GM12878 (cell line): ENCODE results near the gene SPRTN. TPM values are rescaled to one million over a fixed set of nuclear protein-coding genes. Genes with fewer than 3 reads are reported as not detected.

Source experiments
- ATAC-seq: fragments of 200-7000 bp; cut with Tn5 transposase; 3 replicates; pipeline ENCODE4 v1.9.1; 2020; ENCODE audit warnings: mild to moderate bottlenecking, moderate library complexity
- BruUV-seq: library from RNA; stranded (reverse); fragments of 400-500 nt; replicated peaks from 2 replicates; lab custom pipeline; 2021; lab: Mats Ljungman, UMichigan
- CTCF ChIA-PET: fragments of 300-600 bp; sonication (Branson Sonifier 250); formaldehyde crosslinking; extraction: SDS; loops from one replicate; lab custom pipeline; 2021; ENCODE audit warnings: inconsistent platforms; lab: Yijun Ruan, JAX
- POLR2A ChIA-PET: fragments of 350-600 bp; formaldehyde crosslinking; extraction: SDS; loops from one replicate; lab custom pipeline; 2021; ENCODE audit warnings: inconsistent platforms; lab: Charles Lee
- RAD21 ChIA-PET: fragments of 300-600 bp; sonication (Branson Sonifier 250); formaldehyde crosslinking; loops from one replicate; lab custom pipeline; 2023; ENCODE audit warnings: antibody characterized with exemption; ENCODE audit not compliant: unreplicated experiment; lab: Charles Lee
- SMC1A ChIA-PET: fragments of 300-600 bp; sonication (Branson Sonifier 250); formaldehyde crosslinking; loops from one replicate; lab custom pipeline; 2023; ENCODE audit not compliant: unreplicated experiment, uncharacterized antibody; lab: Charles Lee
- DNase-seq: peaks from one replicate; pipeline ENCODE4 v3.0.0-alpha.2; 2011; ENCODE audit warnings: low read depth, low spot score
- FAIRE-seq: peaks from 3 replicates; lab custom pipeline; 2011; peaks lifted over from hg19 to GRCh38; lab: Jason Lieb, UNC
- H2AFZ ChIP-seq: 2 replicates; pipeline ENCODE4 v1.6.0; 2011; ENCODE audit warnings: low read depth, low read length, control low read depth; ENCODE audit not compliant: control insufficient read depth
- H3K27ac ChIP-seq: 2 replicates; pipeline ENCODE4 v1.5.1; 2011; ENCODE audit warnings: control low read depth; ENCODE audit not compliant: control insufficient read depth, insufficient read depth
- H3K27me3 ChIP-seq, 2 experiments: replicated peaks in 1 of 2; 2 replicates each; pipeline versions ENCODE4 v1.6.0 to v1.6.1; 2011; ENCODE audit warnings: low read length in 1 of 2; ENCODE audit not compliant: control insufficient read depth in 2 of 2, insufficient read depth in 2 of 2
- H3K36me3 ChIP-seq, 2 experiments: 2 replicates each; pipeline ENCODE4 v1.5.1; 2011; ENCODE audit warnings: low read length in 1 of 2; ENCODE audit not compliant: control insufficient read depth in 2 of 2, insufficient read depth in 2 of 2
- H3K4me1 ChIP-seq: 2 replicates; pipeline ENCODE4 v1.6.1; 2011; ENCODE audit warnings: mild to moderate bottlenecking, low read length, moderate library complexity, mixed read lengths; ENCODE audit not compliant: control insufficient read depth, insufficient read depth
- H3K4me2 ChIP-seq: 2 replicates; pipeline ENCODE4 v1.6.0; 2011; ENCODE audit warnings: control low read depth; ENCODE audit not compliant: control insufficient read depth, insufficient read depth
- H3K4me3 ChIP-seq: fragments of 200-600 bp; sonication (generic); 2 replicates; pipeline ENCODE4 v1.5.1; 2016
- H3K79me2 ChIP-seq: 2 replicates; pipeline ENCODE4 v1.6.0; 2011; ENCODE audit warnings: low read length; ENCODE audit not compliant: control insufficient read depth, insufficient read depth
- H3K9ac ChIP-seq: 2 replicates; pipeline ENCODE4 v1.8.0; 2011; ENCODE audit warnings: low read length, control low read depth, mixed read lengths; ENCODE audit not compliant: control insufficient read depth, insufficient read depth
- H3K9me3 ChIP-seq: replicated peaks from 3 replicates; pipeline ENCODE4 v1.5.1; 2011; ENCODE audit warnings: mild to moderate bottlenecking, low read length; ENCODE audit not compliant: control insufficient read depth, insufficient read depth
- H4K20me1 ChIP-seq: 2 replicates; pipeline ENCODE4 v1.6.0; 2011; ENCODE audit not compliant: control insufficient read depth, insufficient read depth
- BACH1 ChIP-seq: fragments of 450-650 bp; IDR thresholded peaks from 2 replicates; pipeline ENCODE4 v1.6.1; 2017; ENCODE audit warnings: mild to moderate bottlenecking, borderline replicate concordance
- IKZF2 ChIP-seq, 2 experiments: fragments of 450-650 bp; IDR thresholded peaks; 2 replicates each; pipeline ENCODE4 v1.6.1; 2017; ENCODE audit warnings: mild to moderate bottlenecking in 2 of 2, moderate library complexity in 2 of 2
- MYB ChIP-seq: fragments of 150-350 bp; IDR thresholded peaks from 2 replicates; pipeline ENCODE4 v1.6.1; 2014; ENCODE audit warnings: mild to moderate bottlenecking, low read depth, low read length, borderline replicate concordance
- MYC ChIP-seq: IDR thresholded peaks from 2 replicates; pipeline ENCODE4 v1.6.1; 2011; ENCODE audit warnings: mild to moderate bottlenecking, low read length, moderate library complexity, inconsistent platforms; ENCODE audit not compliant: insufficient read depth, insufficient replicate concordance, insufficient read length, severe bottlenecking
- NR2F1 ChIP-seq: fragments of 450-650 bp; conservative IDR thresholded peaks from 2 replicates; pipeline ENCODE4 v1.6.1; 2017; ENCODE audit warnings: mild to moderate bottlenecking
- NRF1 ChIP-seq: conservative IDR thresholded peaks from 2 replicates; pipeline ENCODE4 v1.6.1; 2011; ENCODE audit warnings: mild to moderate bottlenecking, low read depth, low read length, improper control_type of control experiment
- WRNIP1 ChIP-seq: IDR thresholded peaks from 2 replicates; pipeline ENCODE4 v1.6.1; 2011; ENCODE audit warnings: low read depth, low read length, improper control_type of control experiment, borderline replicate concordance
- WGBS: methylation state at CpG from one replicate; pipeline ENCODE4 v1.1.6; 2016; ENCODE audit warnings: low lambda C conversion rate; ENCODE audit not compliant: insufficient replicate concordance, insufficient coverage; ENCODE audit errors: missing lambda C conversion rate; 5-methylcytosine and 5-hydroxymethylcytosine counted together
- in situ Hi-C: fragments of 300-500 bp; cut with MboI; formaldehyde crosslinking; loops from 9 replicates; pipeline ENCODE4 v1.14.3; 2018; ENCODE audit warnings: mixed read lengths
- intact Hi-C: fragments of 100-400 bp; cut with micrococcal nuclease; formaldehyde crosslinking; loops from one replicate; pipeline ENCODE4 v1.14.2; 2022; ENCODE audit not compliant: unreplicated experiment
- polyA plus RNA-seq, 11 experiments: library from polyadenylated mRNA; depleted of rRNA in 4 of 11; unstranded in 6 of 11; stranded (reverse) in 5 of 11; fragments of >200 nt; fragmentation: Nextera tagmentation in 4 of 11; fragmentation: Illumina TruSeq in 1 of 11; extraction: Ambion mirVana in 4 of 11; extraction: Trizol in 1 of 11; gene quantifications; 1 replicate in 1 of 11; 2 replicates in 10 of 11; pipeline versions ENCODE4 v1.2.1 to v1.2.3, GENCODE V29; 2011 to 2016; ENCODE audit warnings: inconsistent platforms in 2 of 11, missing spikeins in 2 of 11, low read depth in 1 of 11
- total RNA-seq, 4 experiments: library from RNA; depleted of rRNA in 3 of 4; stranded (reverse); fragments of >200 nt in 3 of 4; fragmentation: Illumina TruSeq in 1 of 4; extraction: Trizol in 1 of 4; gene quantifications; 2 replicates each; pipeline versions ENCODE4 v1.2.1 to v1.2.3, GENCODE V29; 2013 to 2021
- TF ChIP-seq, protein P1 (sequence below): IDR thresholded peaks from 2 replicates; pipeline ENCODE4 v1.6.1; 2012; ENCODE audit warnings: low read depth, low read length, improper control_type of control experiment

SPRTN gene
- total and polyA plus RNA-seq, 10 of the 15 experiments (the other 5 are each of a cell fraction or from before 2014, with no cell fraction given), result 4.4 to 16.5 (median 12.1) TPM

GRCh38 chr1:231374394-231374793 lies 36.3 kb downstream of the SPRTN start:
- no peak overlapping the region for H3K4me3 ChIP-seq
- no TSS peak for BruUV-seq
- TF ChIP-seq BACH1 (no peak), MYB (no peak), IKZF2 (IDR thresholded peaks at IDR 0.05) (no peak), NRF1 (no peak), MYC (no peak), WRNIP1 (no peak), NR2F1 (no peak)
- TF ChIP-seq, protein P1, sequence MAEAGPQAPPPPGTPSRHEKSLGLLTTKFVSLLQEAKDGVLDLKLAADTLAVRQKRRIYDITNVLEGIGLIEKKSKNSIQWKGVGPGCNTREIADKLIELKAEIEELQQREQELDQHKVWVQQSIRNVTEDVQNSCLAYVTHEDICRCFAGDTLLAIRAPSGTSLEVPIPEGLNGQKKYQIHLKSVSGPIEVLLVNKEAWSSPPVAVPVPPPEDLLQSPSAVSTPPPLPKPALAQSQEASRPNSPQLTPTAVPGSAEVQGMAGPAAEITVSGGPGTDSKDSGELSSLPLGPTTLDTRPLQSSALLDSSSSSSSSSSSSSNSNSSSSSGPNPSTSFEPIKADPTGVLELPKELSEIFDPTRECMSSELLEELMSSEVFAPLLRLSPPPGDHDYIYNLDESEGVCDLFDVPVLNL, result no peak
- TF ChIP-seq, all 136 proteins: peak for 0
- DNase-seq (no peak), ATAC-seq (no peak), FAIRE-seq (no peak)
- Histone ChIP-seq H4K20me1 (no peaks in the 10 kb centered on the region; the same call in 1 of the 2 replicates), H3K36me3 (peaks cover 0 to 6% of the 10 kb centered on the region in 2 experiments; a peak in 2 of 4 replicates), H3K4me1 (peaks cover 7% of the 10 kb centered on the region; the same call in 1 of the 2 replicates), H2AFZ (no peak overlapping the region), H3K9me3 (no peaks in the 10 kb centered on the region), H3K27me3 (no peaks in the 10 kb centered on the region), H3K79me2 (peaks cover 19% of the 10 kb centered on the region), H3K9ac (no peak overlapping the region), H3K4me2 (no peak overlapping the region), H3K27ac (no peak overlapping the region)
- ChIA-PET RAD21 (no interaction called here), SMC1A (interaction anchor here (1.0 to 1.9 kb wide), 6 partner anchors 12 to 184 kb away, joined by 3 to 9 read pairs (median 4); no protein-coding TSS in a partner anchor), CTCF (interaction anchor here (0.8 to 1.9 kb wide), 6 partner anchors 8 to 161 kb away, joined by 3 to 4 read pairs (median 4); no protein-coding TSS in a partner anchor), POLR2A (no interaction called here)
- 80% methylated on average over 4 of the region's 4 CpGs for WGBS
- in situ Hi-C loops (no loop called here), intact Hi-C loops (no loop called here)
